ENCODE data around the gene CD109. TPM values are rescaled to one million over a fixed set of nuclear protein-coding genes. Genes with fewer than 3 reads are reported as not detected.
"Not testable (repeated sequence)": the region's sequence is repeated elsewhere in the genome, so short reads cannot be mapped to it uniquely, and the experiment has no call there.

CD109 gene
- total RNA-seq, 1 experiment from 2014 or later: 19.1 TPM

- no peak for DNase-seq
- Histone ChIP-seq H3K27me3 (no peaks in the 10 kb centered on the region), H3K9me3 (no peaks in the 10 kb centered on the region), H3K4me3 (no peak overlapping the region), H3K36me3 (peaks cover 22% of the 10 kb centered on the region)
Observed at GRCh38 chr6:73710948-73711347, 14.9 kb downstream of the CD109 start.

- no peak for DNase-seq
- Histone ChIP-seq H3K4me3 (no peak overlapping the region), H3K27me3 (no peaks in the 10 kb centered on the region), H3K36me3 (peaks cover 18% of the 10 kb centered on the region), H3K9me3 (no peaks in the 10 kb centered on the region)
Observed at GRCh38 chr6:73712535-73713173, 16.7 kb downstream of the CD109 start.

DNA sequence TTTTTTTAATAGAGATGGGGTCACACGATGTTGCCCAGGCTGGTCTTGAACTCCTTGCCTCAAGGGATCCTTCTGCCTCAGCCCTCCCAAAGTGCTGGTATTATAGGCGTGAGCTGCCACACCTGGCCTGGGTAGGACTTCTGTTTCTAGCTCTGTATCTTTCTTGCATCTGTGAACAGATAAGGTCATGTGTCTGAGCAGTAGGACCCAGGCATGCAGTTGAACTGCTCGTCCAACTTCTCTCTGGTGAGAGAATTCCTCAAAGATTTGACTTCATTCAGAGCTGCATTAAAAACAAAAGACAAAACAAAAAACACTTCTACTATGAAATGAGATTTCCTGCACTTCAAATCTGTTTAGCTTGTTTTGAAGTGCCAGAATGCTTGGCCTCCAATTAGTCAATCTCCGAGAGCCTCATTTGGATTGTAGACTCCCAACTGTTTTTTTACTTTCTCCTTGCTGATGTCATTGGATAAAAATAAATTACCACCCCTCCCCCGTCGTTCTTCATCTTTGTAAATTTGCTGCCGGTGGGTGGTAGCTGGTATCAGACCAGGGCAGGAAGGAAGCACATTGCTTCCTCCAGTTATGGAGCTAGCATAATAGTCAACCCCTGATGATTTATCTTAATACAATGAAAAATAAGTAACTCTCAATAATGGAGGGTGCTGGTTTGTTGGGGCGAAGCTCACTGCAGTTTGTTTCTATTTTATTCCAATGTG, 17.6 kb downstream of the CD109 start:
- Histone ChIP-seq H3K27me3 (no peaks in the 10 kb centered on the region), H3K36me3 (peaks cover 14% of the 10 kb centered on the region), H3K9me3 (no peaks in the 10 kb centered on the region), H3K4me3 (no peak overlapping the region)
- no peak for DNase-seq

GRCh38 chr6:73715111-73715508, 19.1 kb downstream of the CD109 start:
- H3K36me3 ChIP-seq, H3K9me3 ChIP-seq, H3K27me3 ChIP-seq, H3K4me3 ChIP-seq: not testable (repeated sequence)
- DNase-seq: peak; percentile 56

- Histone ChIP-seq H3K36me3 (peaks cover 15% of the 10 kb centered on the region), H3K4me3 (no peak overlapping the region), H3K9me3 (no peaks in the 10 kb centered on the region), H3K27me3 (no peaks in the 10 kb centered on the region)
- no peak for DNase-seq
Observed at GRCh38 chr6:73719046-73719445, 23.0 kb downstream of the CD109 start.

DNA sequence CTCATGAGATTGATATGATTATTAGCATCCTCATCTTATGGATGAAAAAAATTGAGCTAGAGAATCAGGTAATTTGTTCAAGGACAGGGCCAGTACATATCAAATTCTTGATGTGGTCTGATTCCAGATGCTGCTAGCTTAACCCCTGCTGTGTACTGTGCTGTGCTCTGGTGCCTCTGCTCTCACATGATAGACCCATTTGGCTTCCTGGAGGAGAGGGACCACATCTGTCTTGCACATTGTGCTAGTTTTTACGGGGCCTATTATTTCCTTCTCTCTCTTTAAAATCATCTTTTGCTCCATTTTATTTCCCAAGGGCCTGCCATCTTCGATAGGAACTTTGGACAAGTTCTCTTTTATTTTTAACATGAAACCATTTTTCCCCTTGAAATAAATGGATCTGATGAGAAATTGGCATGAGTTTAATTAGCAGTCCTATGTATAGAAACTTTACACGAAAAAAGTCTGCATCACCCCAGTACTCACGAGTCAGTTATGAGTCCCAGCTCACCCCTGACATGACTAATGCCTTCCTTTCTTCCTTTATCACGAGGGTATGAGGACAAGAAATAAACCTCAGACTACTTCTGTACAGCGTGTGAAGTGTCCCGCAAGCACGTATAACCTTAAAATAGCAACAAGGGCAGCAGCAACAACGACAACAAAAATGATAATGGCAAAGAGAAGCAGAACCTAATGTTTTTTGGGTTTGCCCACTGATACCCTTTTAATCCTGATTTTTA, 26.5 kb downstream of the CD109 start:
- Histone ChIP-seq H3K36me3 (peaks cover 8% of the 10 kb centered on the region), H3K4me3 (no peak overlapping the region), H3K27me3 (no peaks in the 10 kb centered on the region), H3K9me3 (no peaks in the 10 kb centered on the region)
- no peak for DNase-seq

DNA sequence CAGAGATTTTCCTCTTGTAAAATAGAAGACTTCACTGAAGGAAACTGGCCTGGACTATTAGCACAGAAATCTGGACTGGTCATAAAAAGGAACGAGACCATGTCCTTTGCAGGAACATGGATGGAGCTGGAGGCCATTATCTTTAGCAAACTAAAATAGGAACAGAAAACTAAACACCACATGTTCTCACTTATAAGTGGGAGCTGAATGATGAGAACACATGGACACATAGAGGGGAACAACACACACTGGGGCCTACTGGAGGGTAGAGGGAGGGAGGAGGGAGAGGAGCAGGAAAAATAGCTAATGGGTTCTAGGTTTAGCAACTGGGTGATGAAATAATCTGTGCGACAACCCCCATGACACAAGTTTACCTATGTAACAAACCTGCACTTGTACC, 27.5 kb downstream of the CD109 start:
- not testable (repeated sequence) for H3K36me3 ChIP-seq, H3K4me3 ChIP-seq, H3K27me3 ChIP-seq, H3K9me3 ChIP-seq, DNase-seq

DNA sequence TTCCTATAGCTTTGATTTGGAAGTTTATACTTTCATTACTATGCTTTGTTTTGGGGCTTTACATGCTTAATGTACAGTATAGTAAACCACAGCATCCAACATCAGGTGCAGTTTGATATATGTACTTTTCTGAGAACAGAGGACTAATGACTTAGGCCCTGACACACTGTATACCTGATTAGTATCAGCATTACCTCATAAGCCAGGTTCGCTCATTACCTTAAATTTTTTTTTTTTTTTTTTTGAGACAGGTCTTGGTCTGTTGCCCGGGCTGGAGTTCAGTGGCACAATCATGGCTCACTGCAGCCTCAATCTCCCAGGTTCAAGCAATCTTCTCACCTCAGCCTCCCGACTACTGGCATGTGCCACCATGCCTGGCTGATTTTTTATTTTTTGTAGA, 28.4 kb downstream of the CD109 start:
- DNase-seq: no peak
- H3K36me3 ChIP-seq: peaks cover 8% of the 10 kb centered on the region
- no peak overlapping the region for H3K4me3 ChIP-seq
- H3K27me3 ChIP-seq: no peaks in the 10 kb centered on the region
- no peaks in the 10 kb centered on the region for H3K9me3 ChIP-seq

DNA sequence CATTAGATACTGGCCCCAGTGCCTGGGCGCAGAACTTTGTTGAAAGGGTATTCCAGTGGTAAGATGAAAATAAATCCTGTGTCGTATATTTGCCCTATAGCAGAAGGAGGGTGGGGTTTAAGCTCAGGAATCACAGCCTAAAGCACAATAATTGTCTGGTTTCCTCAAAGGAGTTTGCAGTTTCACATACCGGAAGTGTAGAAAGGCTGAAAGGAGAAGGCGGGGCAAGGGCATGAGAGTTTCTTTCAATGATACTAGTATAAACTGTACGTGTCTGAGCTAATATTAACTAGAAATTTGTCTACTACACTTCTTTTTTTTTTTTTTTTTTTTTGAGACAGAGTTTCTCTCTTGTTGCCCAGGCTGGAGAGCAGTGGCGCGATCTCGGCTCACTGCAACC, 29.2 kb downstream of the CD109 start:
- H3K36me3 ChIP-seq, DNase-seq, H3K9me3 ChIP-seq, H3K27me3 ChIP-seq, H3K4me3 ChIP-seq: not testable (repeated sequence)

DNA sequence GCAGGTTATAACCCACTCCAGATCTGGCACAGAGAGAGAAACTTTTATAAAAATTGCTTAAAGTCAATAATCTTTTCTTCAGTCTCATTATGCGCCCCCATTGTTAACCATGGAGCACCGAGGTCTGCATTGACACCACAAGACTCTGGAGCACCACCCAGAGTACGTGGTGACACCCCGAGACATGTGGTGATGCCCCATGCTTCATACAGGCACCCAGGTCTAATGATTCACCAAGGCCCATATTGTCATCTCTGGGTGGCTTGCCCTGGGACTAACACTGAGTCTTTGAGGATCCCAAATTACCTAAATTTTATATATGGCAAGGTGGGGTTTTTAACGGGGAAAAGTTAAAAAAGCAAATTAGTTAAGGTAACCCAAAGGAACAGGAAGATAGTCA, 31.1 kb downstream of the CD109 start:
- H3K9me3 ChIP-seq: no peaks in the 10 kb centered on the region
- H3K36me3 ChIP-seq: peaks cover 8% of the 10 kb centered on the region
- no peak for DNase-seq
- H3K27me3 ChIP-seq: no peaks in the 10 kb centered on the region
- H3K4me3 ChIP-seq: no peak overlapping the region

- Histone ChIP-seq H3K27me3 (no peaks in the 10 kb centered on the region), H3K9me3 (no peaks in the 10 kb centered on the region), H3K36me3 (peaks cover 5% of the 10 kb centered on the region), H3K4me3 (no peak overlapping the region)
- DNase-seq: no peak
Observed at GRCh38 chr6:73728548-73729205, 32.7 kb downstream of the CD109 start.

- H3K36me3 ChIP-seq: peaks cover 14% of the 10 kb centered on the region
Observed at GRCh38 chr6:73731285-73731684, 35.3 kb downstream of the CD109 start.

DNA sequence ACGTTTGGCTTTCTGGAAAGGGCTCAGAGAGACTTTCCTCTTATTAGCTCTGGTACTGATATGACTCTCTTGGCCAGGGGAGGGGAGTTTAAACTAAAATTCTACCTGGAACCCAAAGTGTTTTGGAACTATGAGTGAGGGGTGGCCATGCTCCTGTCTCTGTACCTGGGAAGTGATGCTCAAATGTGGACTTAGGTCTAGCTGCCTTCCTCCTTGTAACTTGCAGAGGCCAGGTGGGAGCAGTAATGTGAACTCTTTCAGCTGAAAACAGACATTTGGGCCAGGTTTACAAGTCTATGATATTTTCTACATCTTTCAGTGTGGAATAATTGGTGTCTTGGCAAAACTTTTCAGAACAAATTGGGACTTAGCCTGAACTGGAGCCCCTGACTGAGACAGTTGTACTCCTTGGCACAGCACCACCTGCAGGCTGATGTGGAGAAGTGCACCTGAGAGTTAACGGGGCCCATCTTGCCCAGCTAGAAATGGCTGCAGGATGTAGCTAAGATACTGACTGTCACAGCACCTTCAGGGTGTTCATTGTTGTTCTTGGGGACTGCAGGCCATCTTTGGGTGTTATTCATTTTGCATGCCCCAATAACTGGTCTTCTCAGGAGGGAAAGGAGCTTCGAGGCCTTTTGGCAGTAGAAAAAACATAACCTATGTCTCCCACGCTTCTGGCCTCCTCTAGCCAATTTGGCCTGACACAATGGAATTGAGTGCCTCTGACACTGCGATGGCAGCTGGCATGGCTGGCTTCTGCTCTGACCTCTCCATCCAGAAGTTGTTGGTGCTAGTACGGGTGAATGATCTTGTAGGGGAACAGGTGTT, 37.1 kb downstream of the CD109 start:
- peak; percentile 41 for DNase-seq
- Histone ChIP-seq H3K4me3 (no peak overlapping the region), H3K9me3 (no peaks in the 10 kb centered on the region), H3K36me3 (peaks cover 14% of the 10 kb centered on the region), H3K27me3 (no peaks in the 10 kb centered on the region)

More at GRCh38 chr6:73731285-73731684, 35.3 kb downstream of the CD109 start:
- Histone ChIP-seq H3K4me3 (no peak overlapping the region), H3K9me3 (no peaks in the 10 kb centered on the region), H3K27me3 (no peaks in the 10 kb centered on the region)
- DNase-seq: no peak

- no peak for DNase-seq
- no peak overlapping the region for H3K4me3 ChIP-seq
- no peaks in the 10 kb centered on the region for H3K27me3 ChIP-seq
- no peaks in the 10 kb centered on the region for H3K9me3 ChIP-seq
- peaks cover 14% of the 10 kb centered on the region for H3K36me3 ChIP-seq
Observed at GRCh38 chr6:73733791-73734190, 37.8 kb downstream of the CD109 start.

- no peak for DNase-seq
- H3K9me3 ChIP-seq: no peaks in the 10 kb centered on the region
- no peaks in the 10 kb centered on the region for H3K27me3 ChIP-seq
- no peak overlapping the region for H3K4me3 ChIP-seq
- H3K36me3 ChIP-seq: peaks cover 14% of the 10 kb centered on the region
Observed at GRCh38 chr6:73734832-73735453, 38.9 kb downstream of the CD109 start.

All from MG63 (cell line).